NT2/D1 (cell line): ENCODE data around the gene DOK3.

Source experiments
- SUZ12 ChIP-seq: IDR thresholded peaks from 2 replicates; pipeline ENCODE4 v1.6.1; 2011; ENCODE audit not compliant: insufficient read length, insufficient read depth; ENCODE audit errors: extremely low read depth
- YY1 ChIP-seq: IDR thresholded peaks from 2 replicates; pipeline ENCODE4 v1.6.1; 2011; ENCODE audit not compliant: insufficient read length, insufficient read depth
- ZNF274 ChIP-seq: IDR thresholded peaks from 2 replicates; pipeline ENCODE4 v1.6.1; 2011; ENCODE audit warnings: mild to moderate bottlenecking, low read depth, low read length

- TF ChIP-seq YY1 (no peak), ZNF274 (no peak), SUZ12 (no peak)
Measured at GRCh38 chr5:177520916-177521513, 11.4 kb upstream of the DOK3 start.
